Smooth muscle cell (in vitro differentiated cells): ENCODE data around the gene ACBD6. TPM values are rescaled to one million over a fixed set of nuclear protein-coding genes. Genes with fewer than 3 reads are reported as not detected.
"Not testable (repeated sequence)": the region's sequence is repeated elsewhere in the genome, so short reads cannot be mapped to it uniquely, and the experiment has no call there.

Experiments
- DNase-seq: peaks from one replicate; lab custom pipeline; 2025; ENCODE audit not compliant: unreplicated experiment; lab: John Stamatoyannopoulos, UW
- H2AFZ ChIP-seq: fragments of 200-600 bp; sonication (generic); 2 replicates; pipeline ENCODE4 v1.6.0; 2016; ENCODE audit warnings: antibody characterized with exemption, low read depth, mild to moderate bottlenecking
- H3F3A ChIP-seq: fragments of 200-600 bp; sonication (generic); 2 replicates; pipeline ENCODE4 v1.6.0; 2017; ENCODE audit warnings: antibody characterized with exemption, low read depth
- H3K27ac ChIP-seq: fragments of 200-600 bp; sonication (generic); 2 replicates; pipeline ENCODE4 v1.5.1; 2016; ENCODE audit warnings: low read depth, mild to moderate bottlenecking
- H3K27me3 ChIP-seq: fragments of 200-600 bp; sonication (generic); 2 replicates; pipeline ENCODE4 v1.6.1; 2016; ENCODE audit warnings: low read depth, mild to moderate bottlenecking
- H3K36me3 ChIP-seq: fragments of 200-600 bp; sonication (generic); 2 replicates; pipeline ENCODE4 v1.5.1; 2016; ENCODE audit warnings: low read depth
- H3K4me1 ChIP-seq: fragments of 200-600 bp; sonication (generic); 2 replicates; pipeline ENCODE4 v1.5.1; 2016; ENCODE audit warnings: low read depth
- H3K4me2 ChIP-seq: fragments of 200-600 bp; sonication (generic); 2 replicates; pipeline ENCODE4 v1.6.0; 2016; ENCODE audit warnings: mild to moderate bottlenecking
- H3K4me3 ChIP-seq: fragments of 200-600 bp; sonication (generic); 2 replicates; pipeline ENCODE4 v1.5.1; 2016; ENCODE audit warnings: mild to moderate bottlenecking
- H3K79me2 ChIP-seq: fragments of 200-600 bp; sonication (generic); 2 replicates; pipeline ENCODE4 v1.6.0; 2016; ENCODE audit warnings: low read depth, mild to moderate bottlenecking
- H3K9ac ChIP-seq: fragments of 200-600 bp; sonication (generic); 2 replicates; pipeline ENCODE4 v1.6.0; 2016; ENCODE audit warnings: low read depth
- H3K9me3 ChIP-seq: fragments of 200-600 bp; sonication (generic); replicated peaks from 2 replicates; pipeline ENCODE4 v1.5.1; 2016; ENCODE audit warnings: low read depth
- H4K20me1 ChIP-seq: fragments of 200-600 bp; sonication (generic); 2 replicates; pipeline ENCODE4 v1.6.0; 2016; ENCODE audit warnings: low read depth
- CTCF ChIP-seq: fragments of 200-600 bp; sonication (generic); IDR thresholded peaks from 2 replicates; pipeline ENCODE4 v1.5.1; 2017; ENCODE audit warnings: borderline replicate concordance, mild to moderate bottlenecking, antibody characterized with exemption; ENCODE audit not compliant: insufficient read depth, poor library complexity, severe bottlenecking
- WGBS: methylation state at CpG from one replicate; pipeline ENCODE4 v1.1.7; 2016; ENCODE audit warnings: low lambda C conversion rate; 5-methylcytosine and 5-hydroxymethylcytosine counted together
- polyA plus RNA-seq: library from polyadenylated mRNA; unstranded; fragments of >200 nt; fragmentation: Nextera tagmentation; extraction: Ambion mirVana; gene quantifications from 2 replicates; pipeline ENCODE4 v1.2.1, GENCODE V29; 2016
- total RNA-seq: library from RNA; depleted of rRNA; stranded (reverse); fragments of >200 nt; gene quantifications from 2 replicates; pipeline ENCODE4 v1.2.3, GENCODE V29; 2014

ACBD6 gene, protein sequence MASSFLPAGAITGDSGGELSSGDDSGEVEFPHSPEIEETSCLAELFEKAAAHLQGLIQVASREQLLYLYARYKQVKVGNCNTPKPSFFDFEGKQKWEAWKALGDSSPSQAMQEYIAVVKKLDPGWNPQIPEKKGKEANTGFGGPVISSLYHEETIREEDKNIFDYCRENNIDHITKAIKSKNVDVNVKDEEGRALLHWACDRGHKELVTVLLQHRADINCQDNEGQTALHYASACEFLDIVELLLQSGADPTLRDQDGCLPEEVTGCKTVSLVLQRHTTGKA
- total RNA-seq (45.9 and 48.7 TPM in 2 replicates), polyA plus RNA-seq (43.0 and 44.1 TPM in 2 replicates)

- Histone ChIP-seq H2AFZ (peak within 1 kb of the TSS; percentile 92), H3K36me3 (no peaks in the 10 kb centered on the region), H3K27me3 (no peaks in the 10 kb centered on the region), H3K4me2 (peak within 1 kb of the TSS; percentile 99), H3K27ac (peak within 1 kb of the TSS; percentile 97), H3F3A (no peaks in the 10 kb centered on the region), H4K20me1 (peaks cover under 1% of the 10 kb centered on the region), H3K4me3 (peak within 1 kb of the TSS; percentile 85), H3K9me3 (no peaks in the 10 kb centered on the region), H3K9ac (peak within 1 kb of the TSS; percentile 93), H3K79me2 (peaks cover 44% of the 10 kb centered on the region), H3K4me1 (peaks cover 20% of the 10 kb centered on the region)
- DNase-seq, result peak; percentile 84
- no peak for TF ChIP-seq CTCF
- 5% methylated on average over 83 of the region's 83 CpGs for WGBS
These were observed at the start of gene ACBD6 for GRCh38 chr1:180502361-180503279. Gene ACBD6, minus strand, starts transcription at chr1:180502577. Its CDS starts 311 bp downstream, at chr1:180502266.

- Histone ChIP-seq H3K4me3 (no peak overlapping the region), H3K79me2 (no peaks in the 10 kb centered on the region), H3K4me2 (no peak overlapping the region), H3K27me3 (peaks cover 4% of the 10 kb centered on the region), H4K20me1 (no peaks in the 10 kb centered on the region), H3F3A (no peaks in the 10 kb centered on the region), H3K27ac (no peak overlapping the region), H3K9ac (no peak overlapping the region), H3K9me3 (no peaks in the 10 kb centered on the region), H3K36me3 (no peaks in the 10 kb centered on the region), H3K4me1 (no peaks in the 10 kb centered on the region), H2AFZ (no peak overlapping the region)
- TF ChIP-seq CTCF, result no peak
- WGBS, result 58% methylated on average over 1 of the region's 1 CpG
- DNase-seq, result no peak
These were observed 49.6 kb upstream of the ACBD6 start for GRCh38 chr1:180551997-180552396.

GRCh38 chr1:180550241-180550640 lies 47.9 kb upstream of the ACBD6 start:
- Histone ChIP-seq H3K79me2 (no peaks in the 10 kb centered on the region), H3F3A (no peaks in the 10 kb centered on the region), H3K4me2 (no peak overlapping the region), H3K36me3 (no peaks in the 10 kb centered on the region), H2AFZ (no peak overlapping the region), H3K27me3 (no peaks in the 10 kb centered on the region), H3K27ac (no peak overlapping the region), H4K20me1 (no peaks in the 10 kb centered on the region), H3K4me3 (no peak overlapping the region), H3K9ac (no peak overlapping the region), H3K4me1 (no peaks in the 10 kb centered on the region), H3K9me3 (no peaks in the 10 kb centered on the region)
- 86% methylated on average over 3 of the region's 3 CpGs for WGBS
- TF ChIP-seq CTCF, result no peak
- no peak for DNase-seq

GRCh38 chr1:180549770-180550169 lies 47.4 kb upstream of the ACBD6 start:
- not testable (repeated sequence) for H3K9me3 ChIP-seq, H3F3A ChIP-seq, H3K4me2 ChIP-seq, H3K9ac ChIP-seq, DNase-seq, H3K79me2 ChIP-seq, H3K4me1 ChIP-seq, H3K27ac ChIP-seq, H4K20me1 ChIP-seq, H3K36me3 ChIP-seq, H3K27me3 ChIP-seq, H3K4me3 ChIP-seq, H2AFZ ChIP-seq
- WGBS, result 92% methylated on average over 8 of the region's 8 CpGs
